ENCODE data around the gene MCM3. TPM values are rescaled to one million over a fixed set of nuclear protein-coding genes. Genes with fewer than 3 reads are reported as not detected.

Gene MCM3
- total RNA-seq, 1 experiment from 2014 or later = 276 TPM

DNA sequence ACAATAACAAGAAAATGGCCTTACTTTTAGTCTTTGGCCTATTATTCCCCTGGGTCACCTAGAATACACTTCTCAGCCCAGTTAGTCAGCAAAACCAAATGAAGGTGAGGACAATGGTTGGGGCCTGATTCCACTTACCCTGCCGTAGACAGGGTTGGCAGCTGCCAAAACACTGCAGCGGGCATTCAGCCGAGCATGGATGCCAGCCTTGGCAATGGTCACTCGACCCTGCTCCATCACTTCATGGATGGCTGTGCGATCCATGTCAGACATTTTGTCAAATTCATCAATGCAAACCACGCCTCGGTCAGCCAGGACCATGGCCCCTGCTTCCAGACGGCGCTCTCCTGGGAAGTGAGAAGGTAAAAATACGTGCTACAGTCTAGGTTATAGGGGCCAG, 8.4 kb downstream of the MCM3 start (continued):
- TF ChIP-seq FOXP1 (CRISPR knock-in tag; IDR thresholded peaks at IDR 0.05; ENCODE audit: borderline replicate concordance) (no peak), CDX4 (CRISPR knock-in tag; IDR thresholded peaks at IDR 0.05; ENCODE audit: borderline replicate concordance) (no peak), HMGA2 (CRISPR knock-in tag; IDR thresholded peaks at IDR 0.05) (no peak), EMX1 (CRISPR knock-in tag; IDR thresholded peaks at IDR 0.05) (no peak)

DNA sequence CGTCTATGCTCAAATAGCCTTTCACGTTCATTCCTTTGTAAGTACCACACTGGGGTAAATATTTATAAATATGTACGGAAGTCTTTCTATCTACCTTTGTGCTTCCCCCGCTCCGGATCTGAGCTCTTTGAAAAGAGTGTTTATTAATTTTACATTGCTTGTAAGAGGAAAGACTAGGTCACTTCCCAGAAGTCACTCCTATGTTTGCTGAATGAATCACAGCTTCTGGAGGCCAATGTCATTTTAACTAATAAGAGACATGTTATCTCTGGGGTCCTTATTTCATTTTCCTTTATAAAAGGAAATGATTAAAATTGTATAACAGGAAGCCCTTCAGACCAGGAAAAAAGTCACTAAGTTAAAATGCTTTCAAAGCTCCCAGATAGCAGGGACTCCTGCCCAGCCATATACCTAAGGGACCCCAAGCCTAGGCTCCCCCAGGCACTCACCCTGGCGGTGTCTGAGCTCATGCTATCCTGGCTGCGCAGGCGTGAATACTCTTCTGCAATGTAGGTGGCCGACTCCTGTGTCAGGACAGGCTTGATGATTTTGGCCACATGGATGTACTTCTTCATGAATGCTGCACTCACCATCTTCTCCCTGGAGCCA, 12.6 kb downstream of the MCM3 start:
- DNase-seq (ENCODE audit: low spot score) (no peak), ATAC-seq (no peak)
- Mint-ChIP-seq H3K4me1 (no peaks in the 10 kb centered on the region), H3K9me3 (no peaks in the 10 kb centered on the region), H3K27me3 (ENCODE audit: low read depth) (no peaks in the 10 kb centered on the region), H3K27ac (no peak overlapping the region), H3K36me3 (peaks cover 93% of the 10 kb centered on the region), H3K4me3 (no peak overlapping the region)
- CTCF ChIA-PET = interaction anchor here (0.6 kb wide), 1 partner anchor 8 kb away, joined by 3 read pairs; no protein-coding TSS in a partner anchor
- POLR2A ChIA-PET = interaction anchor here (0.6 kb wide), 1 partner anchor 1997 kb away, joined by 3 read pairs; no protein-coding TSS in a partner anchor
- TF ChIP-seq, protein P1, sequence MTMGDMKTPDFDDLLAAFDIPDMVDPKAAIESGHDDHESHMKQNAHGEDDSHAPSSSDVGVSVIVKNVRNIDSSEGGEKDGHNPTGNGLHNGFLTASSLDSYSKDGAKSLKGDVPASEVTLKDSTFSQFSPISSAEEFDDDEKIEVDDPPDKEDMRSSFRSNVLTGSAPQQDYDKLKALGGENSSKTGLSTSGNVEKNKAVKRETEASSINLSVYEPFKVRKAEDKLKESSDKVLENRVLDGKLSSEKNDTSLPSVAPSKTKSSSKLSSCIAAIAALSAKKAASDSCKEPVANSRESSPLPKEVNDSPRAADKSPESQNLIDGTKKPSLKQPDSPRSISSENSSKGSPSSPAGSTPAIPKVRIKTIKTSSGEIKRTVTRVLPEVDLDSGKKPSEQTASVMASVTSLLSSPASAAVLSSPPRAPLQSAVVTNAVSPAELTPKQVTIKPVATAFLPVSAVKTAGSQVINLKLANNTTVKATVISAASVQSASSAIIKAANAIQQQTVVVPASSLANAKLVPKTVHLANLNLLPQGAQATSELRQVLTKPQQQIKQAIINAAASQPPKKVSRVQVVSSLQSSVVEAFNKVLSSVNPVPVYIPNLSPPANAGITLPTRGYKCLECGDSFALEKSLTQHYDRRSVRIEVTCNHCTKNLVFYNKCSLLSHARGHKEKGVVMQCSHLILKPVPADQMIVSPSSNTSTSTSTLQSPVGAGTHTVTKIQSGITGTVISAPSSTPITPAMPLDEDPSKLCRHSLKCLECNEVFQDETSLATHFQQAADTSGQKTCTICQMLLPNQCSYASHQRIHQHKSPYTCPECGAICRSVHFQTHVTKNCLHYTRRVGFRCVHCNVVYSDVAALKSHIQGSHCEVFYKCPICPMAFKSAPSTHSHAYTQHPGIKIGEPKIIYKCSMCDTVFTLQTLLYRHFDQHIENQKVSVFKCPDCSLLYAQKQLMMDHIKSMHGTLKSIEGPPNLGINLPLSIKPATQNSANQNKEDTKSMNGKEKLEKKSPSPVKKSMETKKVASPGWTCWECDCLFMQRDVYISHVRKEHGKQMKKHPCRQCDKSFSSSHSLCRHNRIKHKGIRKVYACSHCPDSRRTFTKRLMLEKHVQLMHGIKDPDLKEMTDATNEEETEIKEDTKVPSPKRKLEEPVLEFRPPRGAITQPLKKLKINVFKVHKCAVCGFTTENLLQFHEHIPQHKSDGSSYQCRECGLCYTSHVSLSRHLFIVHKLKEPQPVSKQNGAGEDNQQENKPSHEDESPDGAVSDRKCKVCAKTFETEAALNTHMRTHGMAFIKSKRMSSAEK (CRISPR knock-in tag; IDR thresholded peaks at IDR 0.05; ENCODE audit: borderline replicate concordance) = no peak
- no peak for TF ChIP-seq ETV6 (CRISPR knock-in tag; IDR thresholded peaks at IDR 0.05)
- TF ChIP-seq ATF2 (CRISPR knock-in tag; IDR thresholded peaks at IDR 0.05; ENCODE audit: borderline replicate concordance, low read depth) = no peak
- TF ChIP-seq, protein P2, sequence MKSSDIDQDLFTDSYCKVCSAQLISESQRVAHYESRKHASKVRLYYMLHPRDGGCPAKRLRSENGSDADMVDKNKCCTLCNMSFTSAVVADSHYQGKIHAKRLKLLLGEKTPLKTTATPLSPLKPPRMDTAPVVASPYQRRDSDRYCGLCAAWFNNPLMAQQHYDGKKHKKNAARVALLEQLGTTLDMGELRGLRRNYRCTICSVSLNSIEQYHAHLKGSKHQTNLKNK (CRISPR knock-in tag; IDR thresholded peaks at IDR 0.05) = no peak
- no peak for TF ChIP-seq ZSCAN18 (CRISPR knock-in tag; IDR thresholded peaks at IDR 0.05)
- no peak for TF ChIP-seq PRDM15 (CRISPR knock-in tag; IDR thresholded peaks at IDR 0.05)
- TF ChIP-seq ZNF281 (CRISPR knock-in tag; IDR thresholded peaks at IDR 0.05) = no peak
- no peak for TF ChIP-seq GTF2I (CRISPR knock-in tag; conservative IDR thresholded peaks at IDR 0.05)
- no peak for TF ChIP-seq ZBTB43 (CRISPR knock-in tag; IDR thresholded peaks at IDR 0.05)
- no peak for TF ChIP-seq E2F5 (CRISPR knock-in tag; IDR thresholded peaks at IDR 0.05)
- TF ChIP-seq, protein P3, sequence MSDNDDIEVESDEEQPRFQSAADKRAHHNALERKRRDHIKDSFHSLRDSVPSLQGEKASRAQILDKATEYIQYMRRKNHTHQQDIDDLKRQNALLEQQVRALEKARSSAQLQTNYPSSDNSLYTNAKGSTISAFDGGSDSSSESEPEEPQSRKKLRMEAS (CRISPR knock-in tag; IDR thresholded peaks at IDR 0.05) = no peak
- TF ChIP-seq, protein P4, sequence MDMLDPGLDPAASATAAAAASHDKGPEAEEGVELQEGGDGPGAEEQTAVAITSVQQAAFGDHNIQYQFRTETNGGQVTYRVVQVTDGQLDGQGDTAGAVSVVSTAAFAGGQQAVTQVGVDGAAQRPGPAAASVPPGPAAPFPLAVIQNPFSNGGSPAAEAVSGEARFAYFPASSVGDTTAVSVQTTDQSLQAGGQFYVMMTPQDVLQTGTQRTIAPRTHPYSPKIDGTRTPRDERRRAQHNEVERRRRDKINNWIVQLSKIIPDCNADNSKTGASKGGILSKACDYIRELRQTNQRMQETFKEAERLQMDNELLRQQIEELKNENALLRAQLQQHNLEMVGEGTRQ (CRISPR knock-in tag; IDR thresholded peaks at IDR 0.05) = no peak

All from WTC11 (cell line).